Panc1 (cell line): ENCODE results near the gene FBXL17. TPM values are rescaled to one million over a fixed set of nuclear protein-coding genes. Genes with fewer than 3 reads are reported as not detected.

ENCODE experiments used
- ATAC-seq: fragments of 200-7000 bp; cut with Tn5 transposase; 2 replicates; pipeline ENCODE4 v1.9.1; 2020; ENCODE audit warnings: mild to moderate bottlenecking, moderate library complexity
- BruUV-seq: library from RNA; stranded (reverse); fragments of 400-500 nt; replicated peaks from 2 replicates; lab custom pipeline; 2021; lab: Mats Ljungman, UMichigan
- CTCF ChIA-PET: fragments of 300-600 bp; sonication (Branson Sonifier 250); formaldehyde crosslinking; loops from one replicate; lab custom pipeline; 2022; ENCODE audit warnings: antibody characterized with exemption; lab: Charles Lee
- POLR2A ChIA-PET: fragments of 300-600 bp; sonication (Branson Sonifier 250); formaldehyde crosslinking; loops from one replicate; lab custom pipeline; 2022; ENCODE audit warnings: antibody characterized with exemption; lab: Charles Lee
- DNase-seq: peaks from one replicate; pipeline ENCODE4 v3.0.0-alpha.2; 2010; ENCODE audit warnings: low read depth, low spot score
- H3K27ac ChIP-seq: 2 replicates; pipeline ENCODE4 v1.5.1; 2011; ENCODE audit warnings: mild to moderate bottlenecking, low read length, inconsistent platforms
- H3K27me3 ChIP-seq: fragments of 200-500 bp; sonication (Bioruptor generic); 2 replicates; pipeline ENCODE4 v1.6.0; 2014; ENCODE audit warnings: low read length, inconsistent platforms; ENCODE audit not compliant: control insufficient read depth, insufficient read depth
- H3K36me3 ChIP-seq: fragments of 200-500 bp; sonication (Bioruptor generic); 2 replicates; pipeline ENCODE4 v1.5.1; 2014; ENCODE audit warnings: inconsistent platforms, mild to moderate bottlenecking, low read length, moderate library complexity; ENCODE audit not compliant: control insufficient read depth, insufficient read depth
- H3K4me1 ChIP-seq: 2 replicates; pipeline ENCODE4 v1.5.1; 2011; ENCODE audit warnings: inconsistent platforms, mild to moderate bottlenecking, low read length, moderate library complexity; ENCODE audit not compliant: control insufficient read depth, insufficient read depth
- H3K4me3 ChIP-seq, 2 experiments: 2 replicates each; pipeline ENCODE4 v1.5.1; 2011 to 2012; ENCODE audit warnings: low read depth in 2 of 2, low read length in 2 of 2, mild to moderate bottlenecking in 2 of 2, inconsistent platforms in 1 of 2, moderate library complexity in 1 of 2
- H3K9me3 ChIP-seq: fragments of 200-500 bp; sonication (Bioruptor generic); 2 replicates; pipeline ENCODE4 v1.5.1; 2014; ENCODE audit warnings: low read depth, mild to moderate bottlenecking, inconsistent platforms, low read length, moderate library complexity; ENCODE audit not compliant: control insufficient read depth, insufficient read depth
- CTCF ChIP-seq: fragments of 450-650 bp; IDR thresholded peaks from 2 replicates; pipeline ENCODE4 v1.5.1; 2017; ENCODE audit warnings: mild to moderate bottlenecking
- POLR2AphosphoS5 ChIP-seq: IDR thresholded peaks from 2 replicates; pipeline ENCODE4 v1.6.1; 2012; ENCODE audit warnings: mild to moderate bottlenecking, low read depth, low read length, moderate library complexity
- REST ChIP-seq, 2 experiments: IDR thresholded peaks; 2 replicates each; pipeline ENCODE4 v1.6.1; 2011 to 2012; ENCODE audit warnings: low read depth in 2 of 2, control low read depth in 1 of 2, low read length in 1 of 2, mild to moderate bottlenecking in 1 of 2, moderate library complexity in 1 of 2; ENCODE audit not compliant: insufficient read depth in 1 of 2
- SIN3A ChIP-seq: IDR thresholded peaks from 2 replicates; pipeline ENCODE4 v1.6.1; 2012; ENCODE audit warnings: low read depth, mild to moderate bottlenecking, low read length, moderate library complexity, borderline replicate concordance; ENCODE audit not compliant: insufficient read depth
- TCF7L2 ChIP-seq: IDR thresholded peaks from 2 replicates; pipeline ENCODE4 v1.6.1; 2011; ENCODE audit warnings: mild to moderate bottlenecking, low read depth, low read length, inconsistent platforms
- in situ Hi-C: cut with HindIII; loops from 2 replicates; pipeline ENCODE4 v1.10.0; 2016; ENCODE audit warnings: low sequenced_read_pairs, low pct_unique_long_range_greater_than_20kb
- intact Hi-C: fragments of 100-400 bp; cut with micrococcal nuclease; formaldehyde crosslinking; loops from one replicate; pipeline ENCODE4 v1.10.0; 2022; ENCODE audit not compliant: unreplicated experiment
- total RNA-seq: library from RNA; stranded (reverse); gene quantifications from one replicate; pipeline ENCODE4 v1.2.1, GENCODE V29; 2021; ENCODE audit not compliant: unreplicated experiment

FBXL17 gene
- total RNA-seq, 1 experiment from 2014 or later, result 17.4 TPM

- no peaks in the 10 kb centered on the region for H3K27me3 ChIP-seq
- no peaks in the 10 kb centered on the region for H3K4me1 ChIP-seq
- no peak for TF ChIP-seq SIN3A
- in situ Hi-C loops, result no loop called here
- POLR2A ChIA-PET, result no interaction called here
- H3K9me3 ChIP-seq, result no peaks in the 10 kb centered on the region
- H3K4me3 ChIP-seq, result no peak overlapping the region
- intact Hi-C loops, result no loop called here
- no peak overlapping the region for H3K27ac ChIP-seq
- no peaks in the 10 kb centered on the region for H3K36me3 ChIP-seq
- DNase-seq, result no peak
- CTCF ChIA-PET, result no interaction called here
- BruUV-seq, result no TSS peak
- ATAC-seq, result no peak
Measured at GRCh38 chr5:107894361-107894760, 487.5 kb downstream of the FBXL17 start.

- ChIA-PET POLR2A (no interaction called here), CTCF (no interaction called here)
- no peaks in the 10 kb centered on the region for H3K36me3 ChIP-seq
- H3K9me3 ChIP-seq, result no peaks in the 10 kb centered on the region
- TF ChIP-seq SIN3A, result no peak
- no peak for TF ChIP-seq POLR2AphosphoS5
- TF ChIP-seq TCF7L2, result no peak
- TF ChIP-seq CTCF, result no peak
- DNase-seq (no peak), ATAC-seq (no peak)
- in situ Hi-C loops (no loop called here), intact Hi-C loops (no loop called here)
- H3K4me1 ChIP-seq, result no peaks in the 10 kb centered on the region
- no peak overlapping the region for H3K27ac ChIP-seq
- H3K27me3 ChIP-seq, result no peaks in the 10 kb centered on the region
- no peak overlapping the region for H3K4me3 ChIP-seq
- no TSS peak for BruUV-seq
Measured at GRCh38 chr5:107893642-107894041, 488.3 kb downstream of the FBXL17 start.

- intact Hi-C loops (no loop called here), in situ Hi-C loops (no loop called here)
- POLR2A ChIA-PET, result no interaction called here
- H3K4me3 ChIP-seq, result no peak overlapping the region
- H3K4me1 ChIP-seq, result no peaks in the 10 kb centered on the region
- no peak for TF ChIP-seq POLR2AphosphoS5
- no peaks in the 10 kb centered on the region for H3K27me3 ChIP-seq
- CTCF ChIA-PET, result no interaction called here
- no peaks in the 10 kb centered on the region for H3K9me3 ChIP-seq
- H3K27ac ChIP-seq, result no peak overlapping the region
- no peak for DNase-seq
- BruUV-seq, result no TSS peak
- ATAC-seq, result no peak
- H3K36me3 ChIP-seq, result no peaks in the 10 kb centered on the region
Measured at GRCh38 chr5:107889387-107889786, 492.5 kb downstream of the FBXL17 start.

- TF ChIP-seq TCF7L2 (no peak), POLR2AphosphoS5 (no peak), SIN3A (no peak), REST (IDR thresholded peaks at IDR 0.05; ENCODE audit: insufficient read depth in 1 of 2, low read depth in 2 of 2, low read length in 1 of 2) (no peak), CTCF (no peak)
- BruUV-seq, result no TSS peak
- Histone ChIP-seq H3K4me1 (no peaks in the 10 kb centered on the region), H3K4me3 (no peak overlapping the region), H3K27ac (no peak overlapping the region), H3K9me3 (no peaks in the 10 kb centered on the region), H3K27me3 (no peaks in the 10 kb centered on the region), H3K36me3 (no peaks in the 10 kb centered on the region)
- DNase-seq (no peak), ATAC-seq (no peak)
- POLR2A ChIA-PET, result no interaction called here
- CTCF ChIA-PET, result no interaction called here
- in situ Hi-C loops, result no loop called here
- intact Hi-C loops, result no loop called here
Measured at GRCh38 chr5:107888541-107888940, 493.4 kb downstream of the FBXL17 start.
